ENCODE results near the gene HHATL.

Gene HHATL

GRCh38 chr3:42693530-42693930, 9.1 kb downstream of the HHATL start:
- POLR2A ChIA-PET = no interaction called here
- H3K9me3 ChIP-seq (ENCODE audit: control insufficient read depth, insufficient read depth, low read depth, low read length) = no peaks in the 10 kb centered on the region
- H3K4me3 ChIP-seq (ENCODE audit: low read depth, low read length) = no peak overlapping the region
- CTCF ChIA-PET = no interaction called here
- H3K4me1 ChIP-seq (ENCODE audit: control insufficient read depth, insufficient read depth, low read length) = no peaks in the 10 kb centered on the region
- no peak overlapping the region for H3K27ac ChIP-seq (ENCODE audit: extremely low read depth, low read depth, low read length)
- TF ChIP-seq SETDB1 (IDR thresholded peaks at IDR 0.05; ENCODE audit: insufficient read length, low read length) (no peak), ZNF148 (tag by site-specific recombination; IDR thresholded peaks at IDR 0.05; ENCODE audit: borderline replicate concordance) (no peak), ZNF221 (tag by site-specific recombination; IDR thresholded peaks at IDR 0.05; ENCODE audit: borderline replicate concordance) (no peak), ZNF426 (tag by site-specific recombination; IDR thresholded peaks at IDR 0.05) (no peak), ZNF184 (tag by site-specific recombination; IDR thresholded peaks at IDR 0.05) (no peak), ZNF548 (tag by site-specific recombination; IDR thresholded peaks at IDR 0.05) (no peak), ZNF585B (tag by site-specific recombination; IDR thresholded peaks at IDR 0.05) (no peak), ZNF529 (tag by site-specific recombination; IDR thresholded peaks at IDR 0.05; ENCODE audit: insufficient replicate concordance) (no peak), ZNF561 (tag by site-specific recombination; IDR thresholded peaks at IDR 0.05; ENCODE audit: borderline replicate concordance) (no peak), GLIS2 (tag by site-specific recombination; IDR thresholded peaks at IDR 0.05) (no peak), ZNF473 (tag by site-specific recombination; IDR thresholded peaks at IDR 0.05) (no peak), FEZF1 (tag by site-specific recombination; IDR thresholded peaks at IDR 0.05) (no peak)
- TF ChIP-seq, protein P1, sequence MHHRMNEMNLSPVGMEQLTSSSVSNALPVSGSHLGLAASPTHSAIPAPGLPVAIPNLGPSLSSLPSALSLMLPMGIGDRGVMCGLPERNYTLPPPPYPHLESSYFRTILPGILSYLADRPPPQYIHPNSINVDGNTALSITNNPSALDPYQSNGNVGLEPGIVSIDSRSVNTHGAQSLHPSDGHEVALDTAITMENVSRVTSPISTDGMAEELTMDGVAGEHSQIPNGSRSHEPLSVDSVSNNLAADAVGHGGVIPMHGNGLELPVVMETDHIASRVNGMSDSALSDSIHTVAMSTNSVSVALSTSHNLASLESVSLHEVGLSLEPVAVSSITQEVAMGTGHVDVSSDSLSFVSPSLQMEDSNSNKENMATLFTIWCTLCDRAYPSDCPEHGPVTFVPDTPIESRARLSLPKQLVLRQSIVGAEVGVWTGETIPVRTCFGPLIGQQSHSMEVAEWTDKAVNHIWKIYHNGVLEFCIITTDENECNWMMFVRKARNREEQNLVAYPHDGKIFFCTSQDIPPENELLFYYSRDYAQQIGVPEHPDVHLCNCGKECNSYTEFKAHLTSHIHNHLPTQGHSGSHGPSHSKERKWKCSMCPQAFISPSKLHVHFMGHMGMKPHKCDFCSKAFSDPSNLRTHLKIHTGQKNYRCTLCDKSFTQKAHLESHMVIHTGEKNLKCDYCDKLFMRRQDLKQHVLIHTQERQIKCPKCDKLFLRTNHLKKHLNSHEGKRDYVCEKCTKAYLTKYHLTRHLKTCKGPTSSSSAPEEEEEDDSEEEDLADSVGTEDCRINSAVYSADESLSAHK (tag by site-specific recombination; IDR thresholded peaks at IDR 0.05) = no peak
- TF ChIP-seq, protein P2, sequence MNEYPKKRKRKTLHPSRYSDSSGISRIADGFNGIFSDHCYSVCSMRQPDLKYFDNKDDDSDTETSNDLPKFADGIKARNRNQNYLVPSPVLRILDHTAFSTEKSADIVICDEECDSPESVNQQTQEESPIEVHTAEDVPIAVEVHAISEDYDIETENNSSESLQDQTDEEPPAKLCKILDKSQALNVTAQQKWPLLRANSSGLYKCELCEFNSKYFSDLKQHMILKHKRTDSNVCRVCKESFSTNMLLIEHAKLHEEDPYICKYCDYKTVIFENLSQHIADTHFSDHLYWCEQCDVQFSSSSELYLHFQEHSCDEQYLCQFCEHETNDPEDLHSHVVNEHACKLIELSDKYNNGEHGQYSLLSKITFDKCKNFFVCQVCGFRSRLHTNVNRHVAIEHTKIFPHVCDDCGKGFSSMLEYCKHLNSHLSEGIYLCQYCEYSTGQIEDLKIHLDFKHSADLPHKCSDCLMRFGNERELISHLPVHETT (tag by site-specific recombination; IDR thresholded peaks at IDR 0.05) = no peak
- H3K36me3 ChIP-seq (ENCODE audit: control insufficient read depth in 2 of 2, insufficient read depth in 1 of 2, low read length in 2 of 2) = no peaks in the 10 kb centered on the region

DNA sequence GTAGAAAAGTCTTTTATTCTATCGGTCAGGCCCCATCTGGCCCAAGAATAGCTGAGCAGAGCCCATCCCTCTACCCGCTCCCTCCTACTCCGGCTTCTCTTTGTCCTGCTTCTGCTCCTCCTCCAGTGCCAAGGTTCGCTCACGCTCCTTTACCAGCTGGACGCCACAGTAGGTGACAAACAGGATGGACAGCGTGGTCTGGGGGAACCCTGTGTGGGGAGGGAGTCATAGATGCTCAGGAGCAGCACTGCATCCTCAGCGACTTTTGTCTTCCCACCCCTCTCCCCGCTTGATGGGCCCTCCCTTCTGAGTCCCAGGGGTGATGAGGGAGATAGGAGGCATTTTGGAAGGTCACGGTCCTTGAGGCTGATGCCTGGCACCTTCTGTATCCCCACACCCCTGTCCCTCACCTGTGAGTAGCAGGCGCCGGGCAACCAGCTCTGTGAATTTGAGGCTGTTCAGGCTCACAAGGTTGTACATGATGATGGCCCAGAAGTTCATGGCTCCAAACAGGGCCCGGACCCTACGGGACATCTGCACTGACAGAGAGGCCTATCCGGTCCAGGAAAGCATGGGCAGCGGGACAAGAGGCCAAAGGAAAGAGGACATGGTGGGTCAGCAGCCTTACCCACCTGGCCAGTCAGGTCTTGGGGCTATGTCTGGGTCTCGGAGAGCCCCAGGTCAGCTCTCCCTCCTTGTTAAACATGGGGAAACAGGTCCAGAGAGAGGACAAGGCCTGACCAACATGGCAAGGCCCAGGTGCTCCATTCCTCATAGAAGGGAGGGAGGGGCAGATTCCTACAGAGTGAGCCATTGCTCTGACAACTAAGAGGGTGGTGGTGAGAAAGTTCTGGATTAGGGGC, 9.7 kb downstream of the HHATL start:
- Histone ChIP-seq H3K27ac (ENCODE audit: extremely low read depth, low read depth, low read length) (no peak overlapping the region), H3K4me1 (ENCODE audit: control insufficient read depth, insufficient read depth, low read length) (no peaks in the 10 kb centered on the region), H3K4me3 (ENCODE audit: low read depth, low read length) (no peak overlapping the region), H3K9me3 (ENCODE audit: control insufficient read depth, insufficient read depth, low read depth, low read length) (no peaks in the 10 kb centered on the region), H3K36me3 (ENCODE audit: control insufficient read depth in 2 of 2, insufficient read depth in 1 of 2, low read length in 2 of 2) (no peaks in the 10 kb centered on the region)
- ChIA-PET CTCF (no interaction called here), POLR2A (no interaction called here)
- no peak for TF ChIP-seq ELK4 (IDR thresholded peaks at IDR 0.05; ENCODE audit: borderline replicate concordance, low read depth, low read length)
- no peak for TF ChIP-seq ZNF473 (tag by site-specific recombination; IDR thresholded peaks at IDR 0.05)
- TF ChIP-seq, protein P3, sequence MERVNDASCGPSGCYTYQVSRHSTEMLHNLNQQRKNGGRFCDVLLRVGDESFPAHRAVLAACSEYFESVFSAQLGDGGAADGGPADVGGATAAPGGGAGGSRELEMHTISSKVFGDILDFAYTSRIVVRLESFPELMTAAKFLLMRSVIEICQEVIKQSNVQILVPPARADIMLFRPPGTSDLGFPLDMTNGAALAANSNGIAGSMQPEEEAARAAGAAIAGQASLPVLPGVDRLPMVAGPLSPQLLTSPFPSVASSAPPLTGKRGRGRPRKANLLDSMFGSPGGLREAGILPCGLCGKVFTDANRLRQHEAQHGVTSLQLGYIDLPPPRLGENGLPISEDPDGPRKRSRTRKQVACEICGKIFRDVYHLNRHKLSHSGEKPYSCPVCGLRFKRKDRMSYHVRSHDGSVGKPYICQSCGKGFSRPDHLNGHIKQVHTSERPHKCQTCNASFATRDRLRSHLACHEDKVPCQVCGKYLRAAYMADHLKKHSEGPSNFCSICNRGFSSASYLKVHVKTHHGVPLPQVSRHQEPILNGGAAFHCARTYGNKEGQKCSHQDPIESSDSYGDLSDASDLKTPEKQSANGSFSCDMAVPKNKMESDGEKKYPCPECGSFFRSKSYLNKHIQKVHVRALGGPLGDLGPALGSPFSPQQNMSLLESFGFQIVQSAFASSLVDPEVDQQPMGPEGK (tag by site-specific recombination; IDR thresholded peaks at IDR 0.05) = no peak
- TF ChIP-seq, protein P4, sequence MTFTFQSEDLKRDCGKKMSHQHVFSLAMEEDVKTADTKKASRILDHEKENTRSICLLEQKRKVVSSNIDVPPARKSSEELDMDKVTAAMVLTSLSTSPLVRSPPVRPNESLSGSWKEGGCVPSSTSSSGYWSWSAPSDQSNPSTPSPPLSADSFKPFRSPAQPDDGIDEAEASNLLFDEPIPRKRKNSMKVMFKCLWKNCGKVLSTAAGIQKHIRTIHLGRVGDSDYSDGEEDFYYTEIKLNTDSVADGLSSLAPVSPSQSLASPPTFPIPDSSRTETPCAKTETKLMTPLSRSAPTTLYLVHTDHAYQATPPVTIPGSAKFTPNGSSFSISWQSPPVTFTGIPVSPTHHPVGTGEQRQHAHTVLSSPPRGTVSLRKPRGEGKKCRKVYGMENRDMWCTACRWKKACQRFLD (tag by site-specific recombination; IDR thresholded peaks at IDR 0.05) = no peak
- TF ChIP-seq PRDM1 (tag by site-specific recombination; IDR thresholded peaks at IDR 0.05) = no peak
- TF ChIP-seq ZNF248 (tag by site-specific recombination; IDR thresholded peaks at IDR 0.05) = no peak
- TF ChIP-seq, protein P5, sequence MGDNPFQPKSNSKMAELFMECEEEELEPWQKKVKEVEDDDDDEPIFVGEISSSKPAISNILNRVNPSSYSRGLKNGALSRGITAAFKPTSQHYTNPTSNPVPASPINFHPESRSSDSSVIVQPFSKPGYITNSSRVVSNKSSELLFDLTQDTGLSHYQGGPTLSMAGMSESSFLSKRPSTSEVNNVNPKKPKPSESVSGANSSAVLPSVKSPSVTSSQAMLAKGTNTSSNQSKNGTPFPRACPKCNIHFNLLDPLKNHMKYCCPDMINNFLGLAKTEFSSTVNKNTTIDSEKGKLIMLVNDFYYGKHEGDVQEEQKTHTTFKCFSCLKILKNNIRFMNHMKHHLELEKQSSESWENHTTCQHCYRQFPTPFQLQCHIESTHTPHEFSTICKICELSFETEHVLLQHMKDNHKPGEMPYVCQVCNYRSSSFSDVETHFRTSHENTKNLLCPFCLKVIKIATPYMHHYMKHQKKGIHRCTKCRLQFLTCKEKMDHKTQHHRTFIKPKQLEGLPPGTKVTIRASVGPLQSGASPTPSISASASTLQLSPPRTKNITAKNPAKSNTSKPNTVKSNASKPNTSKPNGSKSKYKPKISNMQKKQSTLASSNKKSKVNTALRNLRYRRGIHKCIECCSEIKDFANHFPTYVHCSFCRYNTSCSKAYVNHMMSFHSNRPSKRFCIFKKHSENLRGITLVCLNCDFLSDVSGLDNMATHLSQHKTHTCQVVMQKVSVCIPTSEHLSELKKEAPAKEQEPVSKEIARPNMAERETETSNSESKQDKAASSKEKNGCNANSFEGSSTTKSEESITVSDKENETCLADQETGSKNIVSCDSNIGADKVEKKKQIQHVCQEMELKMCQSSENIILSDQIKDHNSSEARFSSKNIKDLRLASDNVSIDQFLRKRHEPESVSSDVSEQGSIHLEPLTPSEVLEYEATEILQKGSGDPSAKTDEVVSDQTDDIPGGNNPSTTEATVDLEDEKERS (tag by site-specific recombination; IDR thresholded peaks at IDR 0.05) = no peak
